ENCODE data around the gene KIF13A. TPM values are rescaled to one million over a fixed set of nuclear protein-coding genes. Genes with fewer than 3 reads are reported as not detected.

Gene KIF13A
- total RNA-seq, 2 donors from 2014 or later = 36.8 to 57.5 TPM

GRCh38 chr6:17904491-17905120 is 82.8 kb downstream of the KIF13A start:
- DNase-seq (ENCODE audit: low spot score) = no peak
- no peak overlapping the region for H3K4me3 ChIP-seq
- WGBS = 84% methylated on average over 6 of the region's 6 CpGs
- H3K9me3 ChIP-seq = no peaks in the 10 kb centered on the region
- H3K36me3 ChIP-seq = no peaks in the 10 kb centered on the region
- H3K27me3 ChIP-seq (replicated peaks; ENCODE audit: insufficient read depth) = no peaks in the 10 kb centered on the region
- peaks cover 4% of the 10 kb centered on the region for H3K4me1 ChIP-seq (replicated peaks)
- no peak overlapping the region for H3K27ac ChIP-seq
- intact Hi-C loops (cut with DNase I) = no loop called here
- TF ChIP-seq CTCF (IDR thresholded peaks at IDR 0.05) (no peak), POLR2AphosphoS5 (IDR thresholded peaks at IDR 0.05) (no peak), POLR2A (IDR thresholded peaks at IDR 0.05) (no peak)

DNA sequence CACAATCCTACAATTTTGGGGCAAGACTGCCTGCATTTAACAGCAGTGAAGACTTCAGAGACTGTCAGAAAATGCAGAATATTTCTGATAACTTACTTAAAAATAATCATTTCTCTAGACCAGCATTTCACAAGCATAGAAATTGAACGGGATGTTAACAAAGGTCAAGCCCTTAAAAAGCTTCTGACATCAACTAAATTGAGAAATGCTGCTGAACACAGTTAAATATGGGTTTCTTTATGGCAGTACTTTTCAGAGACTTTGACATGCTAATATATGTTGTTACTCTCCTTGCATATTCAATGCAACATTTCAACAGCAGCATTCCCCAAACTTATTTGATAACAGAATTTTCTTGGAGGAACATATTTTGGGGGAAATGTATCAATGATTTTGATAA is 84.5 kb downstream of the KIF13A start:
- intact Hi-C loops (cut with DNase I) = no loop called here
- TF ChIP-seq POLR2A (IDR thresholded peaks at IDR 0.05) (no peak), CTCF (IDR thresholded peaks at IDR 0.05) (no peak), POLR2AphosphoS5 (IDR thresholded peaks at IDR 0.05) (no peak)
- DNase-seq (ENCODE audit: low spot score) = no peak
- Histone ChIP-seq H3K27me3 (replicated peaks; ENCODE audit: insufficient read depth) (no peaks in the 10 kb centered on the region), H3K9me3 (no peaks in the 10 kb centered on the region), H3K27ac (no peak overlapping the region), H3K4me1 (replicated peaks) (peaks cover 4% of the 10 kb centered on the region), H3K4me3 (no peak overlapping the region), H3K36me3 (no peaks in the 10 kb centered on the region)
- WGBS = 48% methylated on average over 1 of the region's 1 CpG

DNA sequence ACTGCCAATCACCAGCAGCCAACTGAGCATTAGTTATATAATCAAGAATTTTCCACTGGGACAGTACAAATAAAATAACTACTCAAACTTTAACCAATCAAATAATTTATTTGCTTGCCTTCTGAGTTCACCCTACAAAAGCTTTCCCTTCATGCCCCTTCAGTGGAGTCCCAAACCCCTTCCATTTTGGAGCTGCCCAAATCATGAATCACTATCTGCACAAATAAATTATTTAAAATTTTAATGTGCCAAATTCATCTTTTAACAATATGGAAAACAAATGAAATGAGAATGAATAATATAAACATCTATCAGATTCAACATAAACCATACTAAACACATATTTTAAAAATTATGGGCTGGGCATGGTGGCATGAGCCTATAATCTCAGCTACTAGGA is 85.9 kb downstream of the KIF13A start:
- DNase-seq (ENCODE audit: low spot score) = no peak
- Histone ChIP-seq H3K36me3 (no peaks in the 10 kb centered on the region), H3K27ac (no peak overlapping the region), H3K9me3 (no peaks in the 10 kb centered on the region), H3K4me1 (replicated peaks) (no peaks in the 10 kb centered on the region), H3K27me3 (replicated peaks; ENCODE audit: insufficient read depth) (no peaks in the 10 kb centered on the region), H3K4me3 (no peak overlapping the region)
- intact Hi-C loops (cut with DNase I) = no loop called here
- TF ChIP-seq POLR2A (IDR thresholded peaks at IDR 0.05) (no peak), CTCF (IDR thresholded peaks at IDR 0.05) (no peak), POLR2AphosphoS5 (IDR thresholded peaks at IDR 0.05) (no peak)

DNA sequence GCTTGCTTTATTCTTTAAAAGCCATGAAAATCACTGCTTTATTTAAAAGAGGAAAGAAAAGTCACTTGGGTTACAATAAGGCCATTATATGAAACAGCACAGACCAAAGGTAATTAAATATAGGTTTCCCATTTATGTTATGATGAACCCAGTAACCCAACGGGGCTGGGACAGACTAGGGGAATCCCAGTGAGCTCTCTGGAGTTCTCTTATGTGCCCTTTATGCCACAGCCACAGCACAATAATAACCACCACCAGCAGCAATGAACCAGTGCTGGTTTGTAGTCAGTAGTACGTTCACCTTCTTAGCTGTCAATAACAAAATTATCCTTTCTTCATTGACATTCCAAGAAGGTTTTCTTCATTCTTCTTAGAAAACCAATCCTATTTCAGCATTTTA is 87.4 kb downstream of the KIF13A start:
- Histone ChIP-seq H3K4me1 (replicated peaks) (no peaks in the 10 kb centered on the region), H3K27me3 (replicated peaks; ENCODE audit: insufficient read depth) (no peaks in the 10 kb centered on the region), H3K9me3 (no peaks in the 10 kb centered on the region), H3K27ac (no peak overlapping the region), H3K4me3 (no peak overlapping the region), H3K36me3 (no peaks in the 10 kb centered on the region)
- 69% methylated on average over 2 of the region's 2 CpGs for WGBS
- intact Hi-C loops (cut with DNase I) = no loop called here
- no peak for TF ChIP-seq POLR2AphosphoS5 (IDR thresholded peaks at IDR 0.05)
- no peak for TF ChIP-seq CTCF (IDR thresholded peaks at IDR 0.05)
- no peak for TF ChIP-seq POLR2A (IDR thresholded peaks at IDR 0.05)
- no peak for DNase-seq (ENCODE audit: low spot score)

GRCh38 chr6:17899491-17899890 is 87.9 kb downstream of the KIF13A start:
- H3K27ac ChIP-seq = no peak overlapping the region
- H3K27me3 ChIP-seq (replicated peaks; ENCODE audit: insufficient read depth) = no peaks in the 10 kb centered on the region
- H3K9me3 ChIP-seq = no peaks in the 10 kb centered on the region
- H3K4me3 ChIP-seq = no peak overlapping the region
- WGBS = 51% methylated on average over 4 of the region's 4 CpGs
- TF ChIP-seq POLR2AphosphoS5 (IDR thresholded peaks at IDR 0.05) (peak; percentile 48), CTCF (IDR thresholded peaks at IDR 0.05) (no peak), POLR2A (IDR thresholded peaks at IDR 0.05) (no peak)
- no peaks in the 10 kb centered on the region for H3K4me1 ChIP-seq (replicated peaks)
- peak; percentile 11 for DNase-seq (ENCODE audit: low spot score)
- intact Hi-C loops (cut with DNase I) = no loop called here
- no peaks in the 10 kb centered on the region for H3K36me3 ChIP-seq

Measured in prostate gland (tissue), 2 donors.